Measurements from ENCODE around the gene FBXO46.

The FBXO46 gene

DNA sequence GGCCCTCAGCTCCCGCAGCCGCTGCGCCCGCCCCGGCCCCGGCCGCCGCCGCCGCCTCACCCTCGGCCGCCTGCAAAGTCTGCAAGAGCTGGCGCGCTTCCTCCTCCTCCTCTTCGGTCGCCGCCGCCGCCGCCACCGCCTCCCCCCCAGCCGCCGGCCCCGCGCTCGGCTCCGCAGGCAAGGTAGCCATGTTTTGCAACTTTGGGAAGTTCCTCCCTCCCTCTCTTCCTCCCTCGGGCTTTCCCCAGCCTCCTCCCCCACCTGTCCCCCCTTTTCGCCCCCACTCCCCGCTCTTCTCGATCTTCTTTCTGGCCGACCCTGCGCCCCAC is 37.9 kb upstream of the FBXO46 start:
- Histone ChIP-seq H3K27me3 (ENCODE audit: control insufficient read depth in 1 of 2, insufficient read depth in 1 of 2, low read length in 2 of 2) (peaks cover 0 to 4% of the 10 kb centered on the region in 2 experiments), H3K14ac (ENCODE audit: low read length in 2 of 2) (peak overlapping the region in 1 of 2 experiments; percentile 75), H4K8ac (ENCODE audit: low read length) (peak overlapping the region; percentile 83), H2BK5ac (ENCODE audit: low read depth, low read length, poor library complexity, severe bottlenecking) (peak overlapping the region; percentile 84), H2AFZ (ENCODE audit: low read depth, low read length) (no peak overlapping the region), H3K23ac (ENCODE audit: low read length in 2 of 2) (peak overlapping the region in 1 of 2 experiments; percentile 5), H3K9ac (ENCODE audit: low read length) (peak overlapping the region; percentile 95), H3K4me3 (ENCODE audit: insufficient read depth in 1 of 2, low read depth in 1 of 2, low read length in 2 of 2) (peak overlapping the region; percentile 82 to 89), H2BK12ac (ENCODE audit: low read length in 2 of 2) (no peak overlapping the region), H3K4me2 (ENCODE audit: low read length, poor library complexity, severe bottlenecking) (peak overlapping the region; percentile 79), H4K91ac (ENCODE audit: low read length) (peak overlapping the region; percentile 81), H3K9me3 (ENCODE audit: control insufficient read depth, low read length) (no peaks in the 10 kb centered on the region), H3K4me1 (ENCODE audit: control insufficient read depth, insufficient read depth, low read depth, low read length) (peaks cover 52% of the 10 kb centered on the region), H2BK120ac (ENCODE audit: low read depth, low read length) (peak overlapping the region; percentile 97), H3K27ac (ENCODE audit: low read length, poor library complexity, severe bottlenecking) (peak overlapping the region; percentile 94), H3K4ac (ENCODE audit: low read depth in 1 of 2, low read length in 2 of 2) (peak overlapping the region; percentile 64 to 79), H3K18ac (ENCODE audit: low read depth in 1 of 2, low read length in 2 of 2) (peak overlapping the region; percentile 98 to 99), H2BK15ac (ENCODE audit: low read depth, poor library complexity, severe bottlenecking) (peak overlapping the region; percentile 73), H3K36me3 (ENCODE audit: control insufficient read depth in 1 of 2, insufficient read depth in 2 of 2, low read depth in 1 of 2, low read length in 2 of 2) (peaks cover 30 to 42% of the 10 kb centered on the region in 2 experiments), H2AK5ac (ENCODE audit: low read length, severe bottlenecking) (peak overlapping the region; percentile 15), H3K79me1 (replicated peaks; ENCODE audit: low read length, poor library complexity, severe bottlenecking) (peaks cover 14% of the 10 kb centered on the region)
- WGBS = under 1% methylated on average over 32 of the region's 33 CpGs
- peak; percentile 81 for DNase-seq

DNA sequence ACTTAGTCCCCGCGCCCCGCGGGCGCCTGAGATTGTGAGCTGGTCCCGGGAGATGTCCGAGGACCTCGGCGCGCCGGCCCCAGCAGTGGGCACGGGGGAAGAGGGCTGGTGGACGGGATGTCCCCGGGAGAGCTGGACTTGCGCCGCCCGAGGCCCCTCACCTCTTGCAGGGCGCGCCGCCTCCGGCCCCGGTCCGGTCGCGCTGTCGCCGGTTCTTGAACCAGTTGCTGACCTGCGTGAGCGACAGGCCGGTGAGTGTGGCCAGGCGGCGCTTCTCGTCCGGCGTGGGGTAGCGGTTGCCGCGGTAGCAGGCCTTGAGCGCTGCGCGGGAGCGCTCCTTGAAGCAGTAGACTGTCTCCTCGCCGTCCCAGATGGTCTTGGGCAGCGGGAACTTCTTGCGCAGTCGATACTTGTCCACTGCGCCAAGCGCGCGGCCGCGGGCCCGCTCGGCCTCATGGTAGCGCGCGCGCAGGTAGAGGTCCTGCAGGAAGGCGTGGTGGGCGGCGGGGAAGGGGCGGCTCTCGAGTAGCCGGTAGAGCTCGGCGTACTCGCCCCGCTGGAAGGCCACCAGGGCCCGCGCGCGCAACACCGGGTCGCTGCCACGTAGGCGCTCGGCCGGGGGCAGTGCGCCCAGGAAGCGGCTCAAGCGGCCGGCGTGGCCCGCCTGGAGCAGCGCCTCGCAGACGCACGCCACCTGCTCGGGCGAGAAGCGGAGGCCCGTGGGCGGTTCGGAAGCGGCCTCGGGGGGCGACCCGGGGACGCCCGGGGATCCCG is 37.4 kb upstream of the FBXO46 start:
- Histone ChIP-seq H3K9ac (ENCODE audit: low read length) (peak overlapping the region; percentile 95), H2AFZ (ENCODE audit: low read depth, low read length) (peak overlapping the region; percentile 29), H3K4me1 (ENCODE audit: control insufficient read depth, insufficient read depth, low read depth, low read length) (peaks cover 52% of the 10 kb centered on the region), H4K91ac (ENCODE audit: low read length) (peak overlapping the region; percentile 75), H2BK12ac (ENCODE audit: low read length in 2 of 2) (peak overlapping the region in 1 of 2 experiments; percentile 29), H4K8ac (ENCODE audit: low read length) (peak overlapping the region; percentile 62), H3K9me3 (ENCODE audit: control insufficient read depth, low read length) (no peaks in the 10 kb centered on the region), H2AK5ac (ENCODE audit: low read length, severe bottlenecking) (no peak overlapping the region), H3K23ac (ENCODE audit: low read length in 2 of 2) (peak overlapping the region in 1 of 2 experiments; percentile 85), H3K4me2 (ENCODE audit: low read length, poor library complexity, severe bottlenecking) (peak overlapping the region; percentile 79), H3K18ac (ENCODE audit: low read depth in 1 of 2, low read length in 2 of 2) (peak overlapping the region; percentile 14 to 98), H2BK5ac (ENCODE audit: low read depth, low read length, poor library complexity, severe bottlenecking) (peak overlapping the region; percentile 89), H3K4ac (ENCODE audit: low read depth in 1 of 2, low read length in 2 of 2) (peak overlapping the region; percentile 64 to 79), H2BK15ac (ENCODE audit: low read depth, poor library complexity, severe bottlenecking) (peak overlapping the region; percentile 75), H3K36me3 (ENCODE audit: control insufficient read depth in 1 of 2, insufficient read depth in 2 of 2, low read depth in 1 of 2, low read length in 2 of 2) (peaks cover 24 to 40% of the 10 kb centered on the region in 2 experiments), H3K79me1 (replicated peaks; ENCODE audit: low read length, poor library complexity, severe bottlenecking) (peaks cover 14% of the 10 kb centered on the region), H3K14ac (ENCODE audit: low read length in 2 of 2) (peak overlapping the region in 1 of 2 experiments; percentile 80), H2BK120ac (ENCODE audit: low read depth, low read length) (peak overlapping the region; percentile 97), H3K4me3 (ENCODE audit: insufficient read depth in 1 of 2, low read depth in 1 of 2, low read length in 2 of 2) (peak overlapping the region; percentile 82 to 89), H3K27ac (ENCODE audit: low read length, poor library complexity, severe bottlenecking) (peak overlapping the region; percentile 91), H3K27me3 (ENCODE audit: control insufficient read depth in 1 of 2, insufficient read depth in 1 of 2, low read length in 2 of 2) (peaks cover 0 to 8% of the 10 kb centered on the region in 2 experiments)
- WGBS = under 1% methylated on average over 65 of the region's 102 CpGs
- peak; percentile 78 for DNase-seq

- peak overlapping the region; percentile 14 for H2BK5ac ChIP-seq (ENCODE audit: low read depth, low read length, poor library complexity, severe bottlenecking)
- H2AFZ ChIP-seq (ENCODE audit: low read depth, low read length) = no peak overlapping the region
- peaks cover 14% of the 10 kb centered on the region for H3K79me1 ChIP-seq (replicated peaks; ENCODE audit: low read length, poor library complexity, severe bottlenecking)
- peak; percentile 92 for DNase-seq
- peaks cover 0 to 13% of the 10 kb centered on the region in 2 experiments for H3K27me3 ChIP-seq (ENCODE audit: control insufficient read depth in 1 of 2, insufficient read depth in 1 of 2, low read length in 2 of 2)
- no peak overlapping the region for H2BK120ac ChIP-seq (ENCODE audit: low read depth, low read length)
- H3K14ac ChIP-seq (ENCODE audit: low read length in 2 of 2) = no peak overlapping the region
- H2BK15ac ChIP-seq (ENCODE audit: low read depth, poor library complexity, severe bottlenecking) = peak overlapping the region; percentile 75
- peak overlapping the region; percentile 79 for H3K4me2 ChIP-seq (ENCODE audit: low read length, poor library complexity, severe bottlenecking)
- peaks cover 52% of the 10 kb centered on the region for H3K4me1 ChIP-seq (ENCODE audit: control insufficient read depth, insufficient read depth, low read depth, low read length)
- peaks cover 18 to 34% of the 10 kb centered on the region in 2 experiments for H3K36me3 ChIP-seq (ENCODE audit: control insufficient read depth in 1 of 2, insufficient read depth in 2 of 2, low read depth in 1 of 2, low read length in 2 of 2)
- H3K18ac ChIP-seq (ENCODE audit: low read depth in 1 of 2, low read length in 2 of 2) = peak overlapping the region; percentile 88 to 98
- H3K9me3 ChIP-seq (ENCODE audit: control insufficient read depth, low read length) = no peaks in the 10 kb centered on the region
- H2AK5ac ChIP-seq (ENCODE audit: low read length, severe bottlenecking) = no peak overlapping the region
- 2% methylated on average over 20 of the region's 31 CpGs for WGBS
- peak overlapping the region; percentile 89 for H4K91ac ChIP-seq (ENCODE audit: low read length)
- peak overlapping the region; percentile 91 for H3K27ac ChIP-seq (ENCODE audit: low read length, poor library complexity, severe bottlenecking)
- H3K4me3 ChIP-seq (ENCODE audit: insufficient read depth in 1 of 2, low read depth in 1 of 2, low read length in 2 of 2) = peak overlapping the region; percentile 82 to 89
- peak overlapping the region; percentile 95 for H3K9ac ChIP-seq (ENCODE audit: low read length)
- peak overlapping the region; percentile 95 for H4K8ac ChIP-seq (ENCODE audit: low read length)
- H2BK12ac ChIP-seq (ENCODE audit: low read length in 2 of 2) = peak overlapping the region in 1 of 2 experiments; percentile 47
- no peak overlapping the region for H3K23ac ChIP-seq (ENCODE audit: low read length in 2 of 2)
- H3K4ac ChIP-seq (ENCODE audit: low read depth in 1 of 2, low read length in 2 of 2) = peak overlapping the region; percentile 92 to 96
These were observed 36.7 kb upstream of the FBXO46 start for GRCh38 chr19:45767410-45767880.

GRCh38 chr19:45766869-45767346 is 36.2 kb upstream of the FBXO46 start:
- H3K79me1 ChIP-seq (replicated peaks; ENCODE audit: low read length, poor library complexity, severe bottlenecking) = peaks cover 14% of the 10 kb centered on the region
- H3K36me3 ChIP-seq (ENCODE audit: control insufficient read depth in 1 of 2, insufficient read depth in 2 of 2, low read depth in 1 of 2, low read length in 2 of 2) = peaks cover 12 to 29% of the 10 kb centered on the region in 2 experiments
- H2AK5ac ChIP-seq (ENCODE audit: low read length, severe bottlenecking) = peak overlapping the region; percentile 61
- peak overlapping the region; percentile 79 for H3K4me2 ChIP-seq (ENCODE audit: low read length, poor library complexity, severe bottlenecking)
- peak overlapping the region; percentile 82 to 89 for H3K4me3 ChIP-seq (ENCODE audit: insufficient read depth in 1 of 2, low read depth in 1 of 2, low read length in 2 of 2)
- H3K27me3 ChIP-seq (ENCODE audit: control insufficient read depth in 1 of 2, insufficient read depth in 1 of 2, low read length in 2 of 2) = peaks cover under 1 to 13% of the 10 kb centered on the region in 2 experiments
- no peak overlapping the region for H2AFZ ChIP-seq (ENCODE audit: low read depth, low read length)
- peak overlapping the region; percentile 89 for H2BK15ac ChIP-seq (ENCODE audit: low read depth, poor library complexity, severe bottlenecking)
- peak overlapping the region; percentile 37 for H2BK5ac ChIP-seq (ENCODE audit: low read depth, low read length, poor library complexity, severe bottlenecking)
- peak overlapping the region in 1 of 2 experiments; percentile 61 for H3K23ac ChIP-seq (ENCODE audit: low read length in 2 of 2)
- H3K27ac ChIP-seq (ENCODE audit: low read length, poor library complexity, severe bottlenecking) = peak overlapping the region; percentile 91
- peak overlapping the region; percentile 95 for H4K8ac ChIP-seq (ENCODE audit: low read length)
- peak overlapping the region; percentile 11 to 86 for H2BK12ac ChIP-seq (ENCODE audit: low read length in 2 of 2)
- H3K4ac ChIP-seq (ENCODE audit: low read depth in 1 of 2, low read length in 2 of 2) = peak overlapping the region; percentile 92 to 96
- H3K9ac ChIP-seq (ENCODE audit: low read length) = peak overlapping the region; percentile 95
- peak overlapping the region; percentile 85 to 88 for H3K18ac ChIP-seq (ENCODE audit: low read depth in 1 of 2, low read length in 2 of 2)
- peaks cover 52% of the 10 kb centered on the region for H3K4me1 ChIP-seq (ENCODE audit: control insufficient read depth, insufficient read depth, low read depth, low read length)
- DNase-seq = no peak
- H3K14ac ChIP-seq (ENCODE audit: low read length in 2 of 2) = peak overlapping the region; percentile 49 to 86
- H2BK120ac ChIP-seq (ENCODE audit: low read depth, low read length) = peak overlapping the region; percentile 90
- peak overlapping the region; percentile 89 for H4K91ac ChIP-seq (ENCODE audit: low read length)
- WGBS = 31% methylated on average over 24 of the region's 24 CpGs
- H3K9me3 ChIP-seq (ENCODE audit: control insufficient read depth, low read length) = no peaks in the 10 kb centered on the region

Measured in mesenchymal stem cell (in vitro differentiated cells and primary cell).